AG20443 (cell line): ENCODE results near the gene NEK11.
"Not testable (repeated sequence)": the region's sequence is repeated elsewhere in the genome, so short reads cannot be mapped to it uniquely, and the experiment has no call there.

Experiments used
- DNase-seq: peaks from one replicate; pipeline ENCODE4 v3.0.0; 2012; ENCODE audit warnings: low spot score, mixed read lengths

Gene NEK11

DNA sequence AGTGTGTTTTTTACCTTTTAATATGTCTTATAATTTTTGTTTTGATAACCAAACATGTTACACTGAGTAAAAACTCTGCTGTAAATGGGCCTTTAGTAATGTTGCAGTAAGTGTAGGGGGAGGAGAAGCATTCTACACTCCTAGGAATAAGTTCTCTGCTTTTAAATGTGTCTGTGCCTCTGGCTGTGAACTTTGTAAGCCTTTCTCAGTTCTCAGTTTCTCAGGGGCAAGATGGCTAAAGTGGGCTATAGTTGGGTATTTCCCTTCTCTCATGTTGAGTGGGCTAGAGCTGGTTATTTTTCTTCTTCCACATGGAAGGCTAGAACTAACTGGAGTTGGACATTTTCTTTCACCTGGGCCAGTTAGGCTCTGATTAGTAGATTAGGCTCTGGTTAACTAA, 279.6 kb downstream of the NEK11 start:
- no peak for DNase-seq

- no peak for DNase-seq
These were observed 287.6 kb downstream of the NEK11 start for GRCh38 chr3:131314318-131314717.

DNA sequence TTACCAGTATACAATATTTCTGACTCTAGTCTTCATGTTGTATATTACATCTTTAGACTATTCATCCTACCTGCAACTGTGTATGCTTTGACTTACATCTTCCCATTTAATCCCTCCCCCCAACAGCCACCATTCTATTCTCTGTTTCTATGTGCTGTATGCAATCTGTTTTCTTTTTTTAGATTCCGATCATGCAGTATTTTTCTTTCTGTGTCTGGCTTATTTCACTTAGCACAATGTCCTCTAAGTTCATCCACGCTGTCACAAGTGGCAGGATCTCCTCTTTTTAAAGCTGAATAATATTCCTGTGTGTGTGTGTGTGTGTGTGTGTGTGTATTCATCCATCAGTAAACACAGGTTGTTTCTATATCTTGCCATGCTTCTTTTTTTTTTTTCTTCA, 288.5 kb downstream of the NEK11 start:
- no peak for DNase-seq

GRCh38 chr3:131317667-131318066, 291.0 kb downstream of the NEK11 start:
- no peak for DNase-seq

DNA sequence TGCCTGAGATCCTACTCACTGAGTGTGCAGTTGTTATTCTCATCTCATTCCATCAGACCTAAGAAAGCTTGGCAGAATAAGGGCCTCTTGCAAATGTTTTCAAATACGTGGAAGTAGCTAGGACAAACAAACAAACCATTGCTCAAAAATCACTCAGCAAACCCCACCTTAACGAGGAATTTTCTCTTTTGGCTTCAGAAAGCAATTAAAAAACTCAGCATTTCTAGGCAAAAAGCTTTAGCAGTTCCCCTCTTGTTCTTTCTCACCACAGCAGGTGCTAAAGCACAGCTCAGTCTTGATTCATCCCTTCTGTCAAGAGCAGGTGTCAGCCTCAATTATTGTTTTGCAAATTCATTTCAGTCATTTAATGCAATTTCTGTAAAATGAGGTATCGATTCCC, 296.3 kb downstream of the NEK11 start:
- no peak for DNase-seq

DNA sequence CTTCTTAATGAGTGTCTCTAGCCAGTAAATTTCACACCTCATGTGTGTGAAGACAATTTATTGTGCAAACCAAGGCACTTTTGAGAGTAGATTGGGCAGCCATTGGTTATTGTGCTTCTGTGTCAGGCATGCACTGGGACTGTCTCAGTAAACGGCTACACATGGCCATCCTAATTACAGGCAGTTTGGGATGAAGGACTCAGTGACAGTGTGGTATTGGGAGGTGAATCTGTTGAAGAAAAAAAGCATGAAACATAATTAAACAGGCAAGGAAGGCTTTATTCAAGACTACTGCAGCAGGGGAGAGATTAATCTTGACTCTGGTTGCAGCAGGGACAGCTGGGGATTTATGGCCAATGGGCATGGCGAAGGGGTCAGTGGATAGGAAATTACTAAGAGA, 297.1 kb downstream of the NEK11 start:
- DNase-seq, result no peak

GRCh38 chr3:131324923-131325322, 298.2 kb downstream of the NEK11 start:
- no peak for DNase-seq

DNA sequence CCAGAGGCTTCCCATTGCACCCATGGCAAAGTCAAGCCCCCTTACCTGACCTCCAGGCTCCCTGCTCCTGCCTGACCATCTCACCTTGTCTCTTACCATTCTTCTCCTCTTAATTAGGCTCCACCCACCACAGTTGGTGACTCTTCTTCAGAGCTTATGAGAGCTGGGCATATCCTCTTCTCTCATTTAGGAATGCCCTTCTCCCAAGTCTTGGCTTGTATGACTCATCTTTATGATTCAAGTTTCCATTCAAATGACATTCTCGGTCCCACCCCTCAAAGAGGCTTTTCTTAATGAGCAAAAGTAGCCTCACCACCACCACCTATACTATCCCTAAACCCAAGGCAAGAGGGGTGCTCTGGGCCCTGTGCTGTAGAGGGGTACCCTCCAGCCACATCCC, 299.6 kb downstream of the NEK11 start:
- DNase-seq, result peak; percentile 27

GRCh38 chr3:131328721-131329120, 302.0 kb downstream of the NEK11 start:
- no peak for DNase-seq

DNA sequence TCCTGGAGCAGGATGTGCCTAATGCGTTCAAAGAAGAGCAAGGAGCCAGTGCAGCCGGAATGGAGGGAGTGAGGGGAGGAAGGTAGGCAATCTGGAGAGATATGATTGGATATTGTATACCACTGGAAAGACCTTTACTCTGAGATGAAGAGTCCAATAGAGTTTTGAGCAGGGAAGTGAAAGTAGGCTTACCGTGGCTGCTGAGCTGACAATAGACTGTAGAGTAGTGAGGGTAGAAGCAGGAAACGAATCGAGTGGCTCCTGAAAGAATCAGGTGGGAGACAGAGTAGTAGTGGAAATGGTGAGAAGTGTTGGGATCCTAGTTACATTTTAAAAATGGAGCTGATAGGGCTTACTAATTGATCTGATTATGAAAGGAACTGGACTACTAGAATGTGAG, 303.1 kb downstream of the NEK11 start:
- DNase-seq, result no peak

DNA sequence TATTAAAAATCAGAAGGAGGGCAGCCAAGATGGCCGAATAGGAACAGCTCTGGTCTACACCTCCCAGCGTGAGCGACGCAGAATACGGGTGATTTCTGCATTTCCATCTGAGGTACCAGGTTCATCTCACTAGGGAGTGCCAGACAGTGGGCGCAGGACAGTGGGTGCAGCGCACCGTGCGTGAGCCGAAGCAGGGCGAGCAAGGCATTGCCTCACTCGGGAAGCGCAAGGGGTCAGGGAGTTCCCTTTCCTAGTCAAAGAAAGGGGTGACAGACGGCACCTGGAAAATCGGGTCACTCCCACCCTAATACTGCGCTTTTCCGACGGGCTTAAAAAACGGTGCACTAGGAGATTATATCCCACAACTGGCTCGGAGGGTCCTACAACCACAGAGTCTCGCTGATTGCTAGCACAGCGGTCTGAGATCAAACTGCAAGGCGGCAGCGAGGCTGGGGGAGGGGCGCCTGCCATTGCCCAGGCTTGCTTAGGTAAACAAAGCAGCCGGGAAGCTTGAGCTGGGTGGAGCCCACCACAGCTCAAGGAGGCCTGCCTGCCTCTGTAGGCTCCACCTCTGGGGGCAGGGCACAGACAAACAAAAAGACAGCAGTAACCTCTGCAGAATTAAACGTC, 304.9 kb downstream of the NEK11 start:
- not testable (repeated sequence) for DNase-seq

DNA sequence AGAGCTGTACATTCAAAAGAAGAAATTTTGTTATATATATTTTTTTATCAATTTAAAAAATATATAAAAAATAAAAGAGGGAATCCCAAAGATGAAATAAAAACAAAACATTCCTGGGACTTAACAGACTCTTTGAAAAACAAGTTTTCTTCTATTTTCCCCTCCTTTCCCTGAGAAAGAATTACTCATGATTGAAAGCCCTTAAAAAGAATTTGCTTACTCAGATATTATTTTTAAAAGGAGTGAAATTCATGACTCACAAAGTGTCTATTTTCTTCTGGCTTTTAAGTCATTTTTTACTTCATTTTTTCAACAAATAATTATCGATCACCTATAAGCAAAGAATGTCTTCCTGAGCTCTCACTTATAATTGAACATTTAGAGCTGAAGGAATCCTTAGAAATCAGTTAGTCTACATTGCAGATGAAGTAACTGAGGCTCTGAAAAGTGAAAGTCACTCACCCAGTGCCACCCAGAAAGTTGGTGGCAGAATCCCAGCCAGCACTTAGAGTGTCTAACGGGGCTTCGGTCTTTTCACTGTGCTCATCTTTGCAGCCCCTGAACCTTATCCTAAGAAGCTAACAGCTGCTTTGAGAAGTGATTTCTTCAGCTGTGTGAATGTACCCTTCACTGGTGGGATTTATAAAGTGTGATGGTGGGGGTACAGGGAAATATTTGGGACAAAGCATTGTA, 312.4 kb downstream of the NEK11 start:
- DNase-seq, result no peak

DNA sequence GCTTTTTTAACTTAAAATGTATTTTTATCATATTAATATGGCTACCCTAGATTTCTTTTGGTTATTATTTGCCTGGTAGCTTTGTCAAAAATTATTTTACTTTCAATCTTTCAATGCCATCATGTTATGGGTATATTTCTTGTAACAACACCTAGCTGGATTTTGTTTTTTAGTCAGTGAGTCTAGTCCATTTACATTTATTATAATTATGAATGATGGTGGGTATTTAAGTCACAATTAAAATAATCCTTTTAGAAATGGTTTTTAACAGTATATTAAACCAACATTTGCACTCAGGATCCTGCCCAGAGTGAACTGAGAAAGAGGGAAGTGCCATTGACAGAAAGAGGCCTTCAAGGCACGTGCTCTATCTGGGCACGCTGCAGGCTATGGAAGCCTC, 315.1 kb downstream of the NEK11 start:
- no peak for DNase-seq

GRCh38 chr3:131348911-131349310, 322.2 kb downstream of the NEK11 start:
- no peak for DNase-seq

- DNase-seq, result no peak
These were observed 322.8 kb downstream of the NEK11 start for GRCh38 chr3:131349454-131349853.

- peak; percentile 68 for DNase-seq
These were observed 323.3 kb downstream of the NEK11 start for GRCh38 chr3:131349946-131350347.

DNA sequence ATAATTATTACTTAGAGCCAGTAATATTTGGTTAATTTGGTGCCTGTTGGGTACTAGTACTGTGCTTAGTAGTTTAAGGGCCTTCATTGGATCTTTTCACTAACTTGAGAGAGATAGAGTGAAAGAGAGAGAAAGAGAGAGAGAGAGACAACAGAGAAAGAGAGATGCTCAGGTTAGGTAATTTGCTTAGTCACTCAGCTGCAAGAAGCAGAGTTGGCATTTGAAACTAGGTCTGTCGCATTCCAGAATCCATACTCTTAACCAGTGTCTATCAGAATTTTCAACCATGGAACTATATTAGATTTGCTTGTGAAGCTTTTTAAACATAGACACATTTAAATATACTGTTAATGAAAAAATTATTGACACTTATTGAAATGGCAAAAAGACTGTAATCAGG, 323.8 kb downstream of the NEK11 start:
- DNase-seq, result no peak

- DNase-seq, result no peak
These were observed 326.6 kb downstream of the NEK11 start for GRCh38 chr3:131353016-131353877.

DNA sequence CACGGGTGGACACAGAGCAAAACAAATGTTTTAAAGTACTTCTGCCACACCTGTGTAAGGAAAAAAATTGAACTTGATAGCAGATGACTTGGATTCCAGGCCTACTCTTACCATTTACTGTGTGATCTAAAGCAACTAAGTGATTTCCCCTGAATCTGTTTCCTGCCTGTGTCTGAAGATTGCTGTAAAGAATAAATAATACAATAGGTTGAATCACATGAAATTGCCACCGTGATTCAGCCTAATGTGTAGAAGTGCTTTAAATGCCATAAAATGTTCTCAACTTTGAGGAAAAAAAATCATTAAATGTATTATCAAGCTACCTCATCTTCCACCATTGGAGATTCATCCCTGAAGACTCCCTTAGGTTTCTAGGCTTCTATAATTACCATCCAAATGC, 327.3 kb downstream of the NEK11 start:
- no peak for DNase-seq

- DNase-seq, result no peak
These were observed 329.4 kb downstream of the NEK11 start for GRCh38 chr3:131356006-131356595.

GRCh38 chr3:131357275-131357674, 330.6 kb downstream of the NEK11 start:
- DNase-seq, result no peak

- no peak for DNase-seq
These were observed 333.6 kb downstream of the NEK11 start for GRCh38 chr3:131360191-131360755.
